Left ventricle myocardium superior (tissue), 1 donor: ENCODE results near the gene C11orf52. TPM values are rescaled to one million over a fixed set of nuclear protein-coding genes. Genes with fewer than 3 reads are reported as not detected.
A peak's percentile ranks its signal among the peaks of the same experiment; 100 is the strongest.

Source experiments
- ATAC-seq: fragments of 200-7000 bp; cut with Tn5 transposase; one replicate; pipeline ENCODE4 v1.9.1; 2020; ENCODE audit warnings: mild to moderate bottlenecking, moderate library complexity
- DNase-seq: peaks from one replicate; pipeline ENCODE4 v3.0.0-alpha.2; 2020
- intact Hi-C: fragments of 100-400 bp; cut with micrococcal nuclease; formaldehyde crosslinking; loops from one replicate; pipeline ENCODE4 v1.11.0; 2022
- total RNA-seq: library from RNA; stranded (reverse); fragmentation: NEBNext Ultra II Directional; extraction: Animal tissue kit (Norgen Biotek cat#: 25700); gene quantifications from one replicate; pipeline ENCODE4 v1.2.1, GENCODE V29; 2021
- donor health status: DM: no; HTN: yes; CAD: no; lungs with severe emphysema.

Gene C11orf52
- total RNA-seq, 1 donor from 2014 or later: 1.0 TPM

- intact Hi-C loops: no loop called here
- DNase-seq: peak; percentile 58
- ATAC-seq: peak; percentile 21
Measured at GRCh38 chr11:111910676-111911562, 7.8 kb upstream of the C11orf52 start.

- intact Hi-C loops: no loop called here
- peak; percentile 77 for ATAC-seq
- DNase-seq: peak; percentile 91
Measured at GRCh38 chr11:111911563-111912401, 6.9 kb upstream of the C11orf52 start, which contains the start of gene CRYAB. TSS of gene CRYAB (minus strand) at chr11:111911770. CDS start at chr11:111911724, 46 bp downstream.

- intact Hi-C loops: no loop called here
- ATAC-seq (peak; percentile 29), DNase-seq (peak; percentile 75)
Measured at GRCh38 chr11:111912535-111912934, 6.2 kb upstream of the C11orf52 start, which contains the start of gene HSPB2. TSS of gene HSPB2 (plus strand) at chr11:111912734. CDS start at chr11:111912830, 96 bp downstream.

GRCh38 chr11:111913031-111913861 lies 5.5 kb upstream of the C11orf52 start:
- peak; percentile 49 for DNase-seq
- ATAC-seq: peak; percentile 29
- intact Hi-C loops: no loop called here

GRCh38 chr11:111913997-111914396 lies 4.7 kb upstream of the C11orf52 start:
- intact Hi-C loops: no loop called here

GRCh38 chr11:111916768-111917167 lies 1.9 kb upstream of the C11orf52 start:
- intact Hi-C loops: no loop called here
- ATAC-seq (no peak), DNase-seq (no peak)

More at GRCh38 chr11:111913997-111914396, 4.7 kb upstream of the C11orf52 start:
- DNase-seq (peak; percentile 43), ATAC-seq (peak; percentile 13)

GRCh38 chr11:111917312-111917711 lies 1.4 kb upstream of the C11orf52 start:
- intact Hi-C loops: no loop called here
- DNase-seq: no peak
- ATAC-seq: no peak

GRCh38 chr11:111917788-111918187 lies 925 bp upstream of the C11orf52 start:
- intact Hi-C loops: no loop called here
- DNase-seq: no peak
- no peak for ATAC-seq

GRCh38 chr11:111920908-111921307 lies 2.2 kb downstream of the C11orf52 start:
- no peak for DNase-seq
- intact Hi-C loops: loop anchor here (10.0 kb wide), 1 partner anchor 46 kb away; the partner anchor contains the start of genes ALG9, CFAP68 and FDXACB1
- peak; percentile 11 for ATAC-seq

GRCh38 chr11:111921541-111922230 lies 3.0 kb downstream of the C11orf52 start:
- ATAC-seq (no peak), DNase-seq (no peak)
- intact Hi-C loops: loop anchor here (10.0 kb wide), 1 partner anchor 47 kb away; the partner anchor contains the start of genes ALG9, CFAP68 and FDXACB1

GRCh38 chr11:111922803-111923202 lies 4.1 kb downstream of the C11orf52 start:
- intact Hi-C loops: loop anchor here (10.0 kb wide), 1 partner anchor 48 kb away; the partner anchor contains the start of genes ALG9, CFAP68 and FDXACB1

GRCh38 chr11:111923351-111923788 lies 4.7 kb downstream of the C11orf52 start:
- no peak for DNase-seq
- intact Hi-C loops: loop anchor here (10.0 kb wide), 1 partner anchor 49 kb away; the partner anchor contains the start of genes ALG9, CFAP68 and FDXACB1

More at GRCh38 chr11:111922803-111923202, 4.1 kb downstream of the C11orf52 start:
- ATAC-seq (peak; percentile 42), DNase-seq (no peak)

GRCh38 chr11:111923951-111924350 lies 5.2 kb downstream of the C11orf52 start:
- ATAC-seq (no peak), DNase-seq (no peak)
- intact Hi-C loops: loop anchor here (10.0 kb wide), 1 partner anchor 49 kb away; the partner anchor contains the start of genes ALG9, CFAP68 and FDXACB1

More at GRCh38 chr11:111923351-111923788, 4.7 kb downstream of the C11orf52 start:
- peak; percentile 3 for ATAC-seq

GRCh38 chr11:111925953-111926352 lies 7.2 kb downstream of the C11orf52 start:
- ATAC-seq (no peak), DNase-seq (no peak)
- intact Hi-C loops: loop anchor here (10.0 kb wide), 1 partner anchor 51 kb away; the partner anchor contains the start of genes ALG9, CFAP68 and FDXACB1

- intact Hi-C loops: loop anchor here (10.0 kb wide), 1 partner anchor 52 kb away; the partner anchor contains the start of genes ALG9, CFAP68 and FDXACB1
- DNase-seq: peak; percentile 98
- peak; percentile 94 for ATAC-seq
Measured at GRCh38 chr11:111926505-111927391, 8.0 kb downstream of the C11orf52 start.

- intact Hi-C loops: loop anchor here (5.0 kb wide), 2 partner anchors 52 to 92 kb away; no protein-coding TSS in a partner anchor
- ATAC-seq: no peak
- no peak for DNase-seq
Measured at GRCh38 chr11:111930472-111930871, 11.8 kb downstream of the C11orf52 start.
